Neural progenitor cell (in vitro differentiated cells): ENCODE data around the gene HOXB7.
A peak's percentile ranks its signal among the peaks of the same experiment; 100 is the strongest.

Experiments
- CTCF ChIP-seq: fragments of 200-600 bp; sonication (generic); IDR thresholded peaks from 2 replicates; pipeline ENCODE4 v1.5.1; 2017; ENCODE audit warnings: antibody characterized with exemption, mild to moderate bottlenecking
- EZH2 ChIP-seq: fragments of 200-600 bp; sonication (generic); IDR thresholded peaks from 2 replicates; pipeline ENCODE4 v1.6.1; 2017; ENCODE audit warnings: antibody characterized with exemption, mild to moderate bottlenecking, moderate library complexity
- EZH2phosphoT487 ChIP-seq: fragments of 200-600 bp; sonication (generic); IDR thresholded peaks from 2 replicates; pipeline ENCODE4 v1.6.1; 2017; ENCODE audit warnings: antibody characterized with exemption

DNA sequence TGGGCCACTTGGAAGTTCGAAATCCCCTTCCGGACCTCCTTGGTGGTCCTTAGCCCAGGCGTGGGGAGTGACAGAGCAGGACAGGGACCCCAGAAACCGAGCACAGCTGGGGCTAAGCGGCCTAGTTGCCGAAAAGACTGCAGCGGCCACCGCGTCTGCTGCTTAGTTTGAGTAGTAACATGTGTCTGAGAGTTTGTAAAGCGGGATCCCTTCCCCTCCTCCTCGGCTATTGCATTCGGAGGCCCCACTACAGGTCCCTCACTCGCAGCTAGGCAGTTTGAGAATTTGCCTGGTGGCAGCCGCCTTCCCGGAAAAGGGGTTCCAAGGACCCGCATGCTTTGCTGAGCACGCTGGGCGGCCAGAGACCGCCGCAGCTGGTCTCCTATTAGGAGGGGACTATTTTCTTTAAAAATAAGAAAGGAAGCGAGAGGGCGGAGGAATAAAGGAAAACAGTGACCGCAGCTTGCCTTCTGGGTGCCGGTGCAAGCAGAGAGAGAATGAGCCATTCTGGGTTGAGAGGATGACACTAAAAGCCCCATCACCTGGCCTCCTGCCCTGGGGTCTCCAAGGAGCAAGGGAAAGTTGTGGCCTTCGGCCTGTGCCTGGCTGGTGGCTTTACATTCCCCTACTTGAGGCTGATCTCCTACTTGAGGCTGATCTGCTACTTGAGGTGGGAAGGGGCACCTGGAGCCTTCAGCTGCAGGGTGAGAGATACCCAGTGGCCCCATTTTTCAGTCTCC, 16.1 kb downstream of the HOXB7 start:
- TF ChIP-seq CTCF (no peak), EZH2 (peak; percentile 91), EZH2phosphoT487 (peak; percentile 74)
